AG09309 (cell line): Measurements from ENCODE around the gene TAX1BP3.

ENCODE experiments used
- DNase-seq: peaks from one replicate; pipeline ENCODE4 v3.0.0-alpha.2; 2010; ENCODE audit warnings: low read depth
- H3K4me3 ChIP-seq: 2 replicates; pipeline ENCODE4 v1.5.1; 2011; ENCODE audit warnings: mild to moderate bottlenecking, low read depth, low read length, moderate library complexity; ENCODE audit not compliant: control insufficient read depth
- CTCF ChIP-seq: IDR thresholded peaks from 2 replicates; pipeline ENCODE4 v1.5.1; 2011; ENCODE audit warnings: mild to moderate bottlenecking, low read depth, low read length, inconsistent platforms; ENCODE audit not compliant: insufficient read depth, control insufficient read depth; ENCODE audit errors: missing control alignments

The TAX1BP3 gene

DNA sequence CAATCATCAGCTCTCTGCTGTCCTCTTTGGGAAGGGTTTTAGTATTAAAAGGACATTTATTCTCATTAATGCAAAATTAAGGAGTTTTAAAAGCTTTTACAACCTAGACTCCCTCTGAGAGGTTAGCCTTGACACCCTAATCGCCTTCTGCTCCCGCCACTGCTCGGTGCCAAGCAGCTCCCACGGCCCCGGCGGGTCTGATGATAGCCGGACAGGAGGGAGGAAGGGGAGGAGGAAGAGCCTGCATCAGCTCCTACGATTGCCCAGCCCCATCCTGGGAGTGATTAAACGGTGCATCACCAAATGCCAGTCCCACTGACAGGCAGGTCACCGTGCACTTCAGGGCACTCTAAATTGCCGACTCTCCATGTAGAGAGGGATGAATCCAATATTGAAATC lies 40.6 kb downstream of the TAX1BP3 start:
- DNase-seq: no peak

GRCh38 chr17:3626831-3627768 lies 41.3 kb downstream of the TAX1BP3 start:
- no peak for DNase-seq
- H3K4me3 ChIP-seq: no peak overlapping the region
- TF ChIP-seq CTCF: no peak

More for the DNA sequence above, 40.6 kb downstream of the TAX1BP3 start:
- no peak for TF ChIP-seq CTCF
- H3K4me3 ChIP-seq: no peak overlapping the region

DNA sequence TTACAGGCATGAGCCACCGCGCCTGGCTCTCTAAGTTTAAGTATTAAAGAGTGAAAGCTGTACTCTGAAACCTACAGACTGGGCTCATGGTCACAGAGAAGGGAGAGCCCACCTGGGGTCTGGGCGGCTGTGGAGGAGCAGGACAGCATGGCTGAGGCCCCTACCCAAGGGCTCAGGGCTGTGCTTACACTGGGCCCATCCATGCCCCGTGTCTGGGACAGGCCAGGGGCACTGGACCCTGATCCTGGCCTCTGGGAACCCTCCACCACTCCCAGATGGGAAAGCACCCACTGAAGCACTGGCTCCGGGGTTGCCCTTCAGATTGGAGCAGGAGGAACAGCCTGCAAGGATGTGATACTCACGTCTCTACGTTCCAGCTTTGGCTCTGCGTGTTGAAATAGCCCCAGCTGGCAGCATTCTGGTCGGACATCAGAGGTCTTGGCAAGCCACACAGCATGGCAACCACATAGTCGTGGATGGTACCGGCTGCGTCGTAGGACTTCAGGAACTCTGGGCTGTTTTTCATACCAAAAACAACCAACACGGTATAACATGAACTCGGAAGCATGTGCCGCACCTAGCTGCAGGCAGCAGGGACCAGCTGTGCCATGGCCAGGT lies 45.3 kb downstream of the TAX1BP3 start:
- no peak overlapping the region for H3K4me3 ChIP-seq
- TF ChIP-seq CTCF: no peak

DNA sequence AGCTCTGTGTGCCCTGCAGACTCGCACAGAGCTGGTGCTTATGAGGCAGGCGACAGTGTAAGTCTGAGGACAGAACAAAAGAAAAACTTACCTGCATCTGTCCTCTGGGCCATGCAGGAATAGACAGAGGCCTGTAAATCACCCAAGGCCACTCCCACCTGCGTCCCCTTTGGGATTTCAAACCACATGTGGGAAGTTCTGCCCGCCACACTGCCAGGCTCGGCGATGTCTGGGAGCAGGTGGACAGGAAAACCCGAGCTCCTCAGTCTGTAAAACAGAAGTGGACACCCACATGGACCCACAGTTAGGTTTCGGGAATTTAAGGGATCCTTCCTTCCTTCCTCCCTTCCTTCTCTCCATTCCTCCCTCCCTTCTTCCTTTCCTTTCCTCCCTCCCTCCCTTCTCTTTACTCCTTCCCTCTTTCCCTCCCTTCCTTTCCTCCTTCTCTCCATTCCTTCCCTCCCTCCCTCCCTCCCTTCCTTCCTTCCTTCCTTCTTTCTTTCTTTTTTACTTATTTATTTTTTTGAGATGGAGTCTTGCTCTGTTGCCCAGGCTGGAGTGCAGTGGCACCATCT lies 47.1 kb downstream of the TAX1BP3 start:
- DNase-seq: no peak
- no peak for TF ChIP-seq CTCF

More for the DNA sequence above, 45.3 kb downstream of the TAX1BP3 start:
- DNase-seq: no peak

GRCh38 chr17:3615160-3615870 lies 53.1 kb downstream of the TAX1BP3 start:
- DNase-seq: no peak
- TF ChIP-seq CTCF: no peak

More for the DNA sequence above, 47.1 kb downstream of the TAX1BP3 start:
- no peak overlapping the region for H3K4me3 ChIP-seq

DNA sequence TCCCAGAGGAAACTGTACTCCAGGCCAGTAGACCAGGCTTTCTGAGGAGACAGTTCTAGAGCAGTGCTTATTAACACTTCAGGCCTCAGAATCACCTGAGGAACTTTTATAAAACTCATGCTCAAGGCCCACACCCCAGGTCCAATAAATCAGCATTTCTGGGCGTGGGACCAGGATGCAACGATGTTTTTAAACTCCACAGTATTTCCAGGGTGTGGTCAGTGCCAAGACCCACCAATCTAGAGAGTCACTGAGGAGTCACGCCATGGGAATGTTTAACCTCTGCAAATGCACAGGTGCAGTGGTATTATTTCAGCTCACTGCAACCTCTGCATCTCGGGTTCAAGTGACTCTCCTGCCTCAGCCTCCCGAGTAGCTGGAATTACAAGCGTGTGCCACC lies 55.3 kb downstream of the TAX1BP3 start:
- H3K4me3 ChIP-seq: no peak overlapping the region
- TF ChIP-seq CTCF: no peak
- no peak for DNase-seq

More at GRCh38 chr17:3615160-3615870, 53.1 kb downstream of the TAX1BP3 start:
- no peak overlapping the region for H3K4me3 ChIP-seq
